ENCODE data around the gene POLR3A. TPM values are rescaled to one million over a fixed set of nuclear protein-coding genes. Genes with fewer than 3 reads are reported as not detected.
"Not testable (repeated sequence)": the region's sequence is repeated elsewhere in the genome, so short reads cannot be mapped to it uniquely, and the experiment has no call there.

The POLR3A gene
- total RNA-seq, 1 experiment from 2014 or later = 15.3 TPM

DNA sequence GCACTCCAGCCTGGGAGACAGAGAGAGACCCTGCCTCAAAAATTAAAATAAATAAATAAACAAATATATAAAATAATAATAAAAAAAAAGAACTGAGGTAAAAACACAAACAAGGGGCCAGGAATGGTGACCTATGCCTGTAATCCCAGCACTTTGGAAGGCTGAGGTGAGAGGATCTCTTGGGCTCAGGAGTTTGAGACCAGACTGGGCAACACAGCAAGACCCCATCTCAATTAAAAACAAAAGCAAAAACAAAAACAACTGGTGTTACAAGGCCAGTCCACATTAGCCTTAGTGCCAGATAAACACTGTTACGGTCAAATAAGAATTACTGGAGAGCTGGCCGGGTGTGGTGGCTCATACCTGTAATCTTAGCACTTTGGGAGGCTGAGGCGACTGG lies 5.6 kb downstream of the POLR3A start:
- DNase-seq (ENCODE audit: low read depth) = no peak

DNA sequence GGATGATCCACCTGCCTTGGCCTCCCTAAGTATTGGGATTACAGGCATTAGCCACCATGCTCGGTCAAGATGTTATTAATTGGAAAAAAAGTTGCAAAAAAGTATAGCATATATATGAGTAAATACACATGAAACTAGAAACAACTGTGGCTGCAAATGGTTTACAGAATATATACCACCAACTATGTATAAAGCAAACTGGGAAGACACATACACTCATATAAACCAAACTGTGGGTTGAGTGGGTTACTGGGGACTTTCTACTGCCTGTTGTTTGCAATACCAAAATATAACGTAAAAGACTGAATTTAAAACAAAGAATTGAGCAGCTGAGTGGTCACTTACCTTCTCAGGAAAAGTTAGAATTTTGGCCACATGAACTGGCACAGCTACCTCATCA lies 8.1 kb downstream of the POLR3A start:
- no peak for DNase-seq (ENCODE audit: low read depth)

DNA sequence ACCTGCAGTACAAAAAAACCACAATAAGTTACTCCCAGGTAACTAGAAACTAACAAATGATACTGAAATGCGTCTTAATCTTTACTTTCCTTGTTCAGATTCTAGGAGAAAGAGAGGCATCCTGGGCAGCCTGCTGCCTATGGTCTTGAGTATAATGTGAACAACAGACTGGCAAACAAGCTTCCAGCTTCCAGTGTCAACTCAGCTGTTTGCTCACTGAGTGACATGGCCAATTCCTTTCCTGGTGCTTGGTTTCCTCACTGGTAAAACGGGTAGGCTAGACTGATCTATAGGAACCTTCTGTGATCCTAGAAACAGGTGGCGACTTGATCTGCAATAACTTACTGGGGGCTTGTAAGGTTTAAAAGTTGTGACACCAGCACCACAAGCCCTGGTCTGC lies 10.1 kb downstream of the POLR3A start:
- DNase-seq (ENCODE audit: low read depth) = no peak

DNA sequence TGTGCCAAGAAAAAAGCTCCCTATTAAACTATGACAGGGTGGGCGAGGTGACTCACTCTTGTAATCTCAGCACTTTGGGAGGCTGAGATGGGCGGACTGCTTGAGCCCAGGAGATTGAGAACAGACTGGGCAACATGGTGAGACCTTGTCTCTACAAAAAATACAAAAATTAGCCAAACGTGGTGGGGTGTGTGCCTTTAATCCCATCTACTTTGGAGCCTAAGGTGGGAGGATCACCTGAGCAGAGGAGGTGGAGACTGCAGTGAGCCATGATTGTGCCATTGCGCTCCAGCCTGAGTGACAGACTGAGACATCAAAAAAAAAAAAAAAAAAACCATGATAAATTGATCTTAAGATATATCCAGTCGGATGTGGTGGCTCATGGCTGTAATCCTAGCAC lies 11.5 kb downstream of the POLR3A start:
- DNase-seq (ENCODE audit: low read depth) = no peak

GRCh38 chr10:78015546-78015945 lies 13.8 kb downstream of the POLR3A start:
- no peak for DNase-seq (ENCODE audit: low read depth)

DNA sequence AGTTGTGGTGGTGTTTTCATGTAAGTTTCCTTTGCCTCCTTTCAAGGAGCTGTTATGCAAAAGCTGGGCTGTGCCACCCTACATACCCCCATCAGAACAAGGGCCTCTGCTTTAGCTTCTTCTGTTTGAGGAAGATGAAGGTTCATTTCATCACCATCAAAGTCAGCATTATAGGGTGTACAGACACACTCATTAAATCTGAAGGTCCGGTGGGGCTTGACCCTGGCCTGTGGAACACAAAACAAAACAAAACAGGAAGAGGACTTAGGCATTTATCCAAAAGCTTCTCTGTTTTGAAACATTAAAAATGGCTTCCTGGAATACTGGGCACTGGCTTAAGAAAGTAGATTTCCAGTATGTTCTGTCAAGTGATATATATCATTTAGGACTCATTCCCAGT lies 15.8 kb downstream of the POLR3A start:
- DNase-seq (ENCODE audit: low read depth) = no peak

GRCh38 chr10:78011065-78011464 lies 18.2 kb downstream of the POLR3A start:
- DNase-seq (ENCODE audit: low read depth) = no peak

- no peak for DNase-seq (ENCODE audit: low read depth)
These were observed 19.0 kb downstream of the POLR3A start for GRCh38 chr10:78010278-78010677.

DNA sequence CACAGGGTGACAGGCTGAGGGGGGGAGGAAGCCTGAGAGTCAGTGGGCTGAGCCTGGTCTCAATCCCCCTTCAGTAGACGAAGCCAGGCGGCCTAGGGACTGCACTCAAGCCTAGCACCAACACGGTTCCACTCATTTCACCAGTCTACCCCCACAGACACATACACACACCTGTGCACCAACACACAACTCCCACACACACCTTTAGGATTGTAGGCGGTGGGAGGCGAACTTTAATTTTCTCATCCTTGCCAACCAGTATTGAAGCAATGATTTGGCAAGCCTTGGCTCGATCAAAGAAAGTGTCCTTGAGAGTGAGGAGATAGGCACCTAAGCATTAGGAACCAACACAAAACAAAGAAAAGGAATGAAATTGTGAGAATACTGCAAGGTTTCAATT lies 19.7 kb downstream of the POLR3A start:
- no peak for DNase-seq (ENCODE audit: low read depth)

- no peak for DNase-seq (ENCODE audit: low read depth)
These were observed 22.1 kb downstream of the POLR3A start for GRCh38 chr10:78007172-78007571.

DNA sequence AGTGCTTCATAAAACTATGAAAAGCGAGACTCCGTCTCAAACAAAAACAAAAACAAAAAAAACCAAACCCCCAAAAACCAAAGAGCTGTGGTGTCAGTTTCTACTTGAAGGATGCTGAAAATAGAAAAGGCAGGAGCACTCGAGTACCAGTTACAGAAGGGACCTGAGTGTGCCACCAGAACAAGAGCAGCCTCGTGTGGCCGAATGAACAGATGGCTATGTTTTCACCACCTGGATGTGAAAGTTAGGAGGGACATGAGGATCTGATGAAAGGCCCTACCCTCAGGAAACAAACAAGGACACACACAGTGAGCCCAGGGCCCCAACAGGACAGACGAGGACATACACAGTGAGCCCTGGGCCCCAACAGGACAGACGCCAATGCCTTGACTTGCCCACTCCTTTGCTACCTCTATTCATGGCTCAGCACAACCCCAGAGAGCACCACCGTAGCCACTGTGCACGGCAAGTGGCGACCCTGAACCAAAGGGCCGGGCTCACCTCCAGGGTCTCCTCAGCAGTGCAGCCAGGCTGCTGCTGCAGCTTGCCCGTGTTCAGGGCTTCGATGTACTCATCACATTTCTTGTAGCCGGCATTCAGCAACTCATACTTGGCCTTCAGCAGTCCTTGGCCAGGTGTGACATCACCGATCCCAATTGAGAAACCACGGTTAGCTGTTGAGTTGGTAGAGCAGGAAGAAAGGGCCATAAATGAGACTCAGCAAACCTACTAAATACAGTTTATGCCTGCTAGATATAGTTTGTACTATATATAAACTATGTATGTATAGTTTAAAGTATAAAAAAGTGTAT lies 24.9 kb downstream of the POLR3A start:
- DNase-seq (ENCODE audit: low read depth) = no peak

DNA sequence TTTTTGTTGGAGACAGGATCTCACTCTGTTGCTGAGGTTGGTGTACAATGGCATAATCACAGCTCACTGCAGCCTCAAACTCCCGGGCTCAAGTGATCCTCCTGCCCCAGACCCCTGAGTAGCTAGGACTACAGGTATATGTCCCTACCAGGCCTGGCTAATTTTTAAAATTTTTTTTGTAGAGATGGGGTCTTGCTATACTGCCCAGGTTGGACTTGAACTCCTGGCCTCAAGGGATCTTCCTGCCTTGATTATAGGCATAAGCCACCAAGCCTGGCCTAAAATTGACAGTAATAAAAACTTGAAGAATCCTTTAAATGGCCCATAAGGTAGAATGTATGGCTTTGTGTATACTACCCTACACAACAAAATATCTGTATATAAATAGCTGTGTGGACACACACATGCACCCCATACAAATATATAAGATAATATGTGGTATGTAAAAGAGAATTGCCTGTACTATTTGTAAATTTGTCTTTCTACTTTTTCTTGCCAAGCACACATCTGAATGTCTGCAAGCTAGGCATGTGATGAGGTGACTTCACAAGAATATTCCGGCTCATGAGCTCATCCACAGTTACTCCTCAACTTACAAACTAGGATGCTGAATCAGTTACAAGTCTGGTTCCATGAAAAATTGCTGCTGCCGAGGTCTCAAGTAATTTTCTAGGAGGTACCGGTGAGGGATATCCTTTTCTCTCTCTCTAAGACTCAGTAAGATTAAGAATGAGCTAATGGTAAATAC lies 26.6 kb downstream of the POLR3A start:
- DNase-seq (ENCODE audit: low read depth) = no peak

DNA sequence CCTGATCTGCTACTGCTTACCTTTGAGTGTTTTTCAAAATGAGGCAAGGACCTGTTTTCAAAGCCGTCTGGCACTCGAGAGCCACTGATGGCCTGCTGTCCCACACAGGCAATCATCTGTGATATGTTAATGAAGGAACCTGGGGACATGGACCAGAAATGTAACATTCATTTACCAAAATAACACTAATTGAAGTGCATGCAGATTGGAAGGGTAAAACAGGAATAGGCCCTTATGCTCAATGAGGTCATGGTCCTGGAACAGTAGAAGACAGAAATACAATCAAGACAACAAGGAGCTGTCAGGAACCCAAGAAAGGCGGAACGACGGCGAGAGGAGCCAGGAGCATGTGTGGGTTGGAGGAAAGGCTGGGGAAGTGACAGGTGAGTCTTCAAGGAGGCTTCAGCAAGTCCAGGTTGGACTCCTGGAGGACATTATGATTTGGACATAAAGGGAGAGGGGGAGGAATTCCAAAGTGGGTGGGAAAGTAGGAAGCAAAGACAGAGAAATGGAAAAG lies 28.3 kb downstream of the POLR3A start:
- DNase-seq (ENCODE audit: low read depth) = no peak

DNA sequence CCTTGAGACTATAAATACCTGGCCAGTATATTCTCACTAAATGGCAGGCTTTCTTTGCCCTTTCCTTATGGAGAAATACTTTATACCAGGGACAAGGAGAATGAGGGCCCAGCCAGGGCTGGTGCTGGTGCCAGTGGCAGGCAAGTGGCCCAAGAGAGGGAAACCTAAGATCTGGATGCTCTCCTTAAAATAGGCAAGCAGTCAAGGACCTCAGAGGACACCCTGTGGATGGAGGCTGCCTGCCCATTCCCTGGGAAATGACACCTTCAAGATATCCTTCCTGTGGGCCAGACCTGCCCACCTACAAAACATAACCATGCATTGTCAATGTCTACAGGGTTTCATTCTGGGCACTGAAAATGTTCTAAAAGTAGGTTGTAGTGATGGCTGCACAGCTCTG lies 29.1 kb downstream of the POLR3A start:
- no peak for DNase-seq (ENCODE audit: low read depth)

GRCh38 chr10:77998780-77999179 lies 30.5 kb downstream of the POLR3A start:
- not testable (repeated sequence) for DNase-seq (ENCODE audit: low read depth)

DNA sequence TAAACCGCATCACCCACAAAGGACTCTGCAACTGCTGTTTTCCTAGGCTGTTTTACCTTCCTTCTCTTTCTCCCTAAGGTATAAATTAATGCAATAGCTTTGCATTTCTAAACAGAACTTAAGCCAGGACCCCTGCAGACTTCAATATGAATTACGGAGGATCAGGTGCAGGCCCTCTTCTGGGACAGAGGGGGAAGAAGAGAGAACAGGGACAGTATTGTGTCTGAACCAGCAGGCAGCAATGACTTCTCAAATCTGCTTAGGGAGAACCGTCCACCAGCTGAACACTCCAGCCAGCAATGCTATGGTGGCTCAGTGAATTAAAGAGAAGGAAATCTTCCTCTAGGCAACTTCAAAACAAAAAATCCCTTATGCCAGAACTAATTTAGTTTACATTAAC lies 35.7 kb downstream of the POLR3A start:
- DNase-seq (ENCODE audit: low read depth) = no peak

GRCh38 chr10:77989081-77989724 lies 40.1 kb downstream of the POLR3A start:
- DNase-seq (ENCODE audit: low read depth) = peak; percentile 11

DNA sequence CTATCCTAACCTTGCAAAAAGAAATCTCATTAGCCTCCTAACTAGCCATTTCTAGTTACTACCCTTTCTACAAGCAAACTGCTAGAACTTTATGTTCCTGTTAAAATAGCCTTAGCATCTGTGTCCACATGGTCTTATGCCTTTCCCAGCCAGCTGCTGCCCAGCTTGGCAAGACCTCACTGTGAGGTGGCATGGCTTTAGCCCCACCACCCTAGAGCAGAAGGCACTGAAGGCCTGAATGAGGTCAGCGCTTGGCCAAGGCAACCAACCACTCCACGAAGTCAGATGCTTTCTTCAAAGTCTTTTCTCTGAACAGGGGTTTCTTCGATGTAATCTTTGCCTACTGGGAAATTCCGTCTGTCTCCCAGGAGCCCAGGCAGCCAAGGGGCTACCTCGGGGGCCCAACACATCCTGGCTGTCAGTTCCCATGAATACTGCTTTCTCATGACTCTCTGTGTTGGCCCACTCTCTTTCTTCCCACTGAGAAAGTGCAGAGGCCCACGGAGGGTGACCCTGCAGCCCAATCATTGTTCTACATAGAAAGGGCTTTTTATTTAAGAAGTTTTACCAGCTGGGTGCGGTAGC lies 41.6 kb downstream of the POLR3A start:
- peak; percentile 18 for DNase-seq (ENCODE audit: low read depth)

GRCh38 chr10:77984986-77985385 lies 44.3 kb downstream of the POLR3A start:
- no peak for DNase-seq (ENCODE audit: low read depth)

GRCh38 chr10:77983384-77984341 lies 45.7 kb downstream of the POLR3A start:
- no peak for DNase-seq (ENCODE audit: low read depth)

- DNase-seq (ENCODE audit: low read depth) = no peak
These were observed 48.0 kb downstream of the POLR3A start for GRCh38 chr10:77981281-77981680.

All from LHCN-M2 (cell line).